ENCODE measurements around the gene OR1F1. TPM values are rescaled to one million over a fixed set of nuclear protein-coding genes. Genes with fewer than 3 reads are reported as not detected.

OR1F1 gene
- polyA plus RNA-seq, 1 of the 3 experiments (the other 2 are of a cell fraction) = 0.71 TPM

- Histone ChIP-seq H4K20me1 (ENCODE audit: insufficient read depth) (no peaks in the 10 kb centered on the region), H3K9me2 (no peaks in the 10 kb centered on the region), H3K4me1 (ENCODE audit: control insufficient read depth in 1 of 2, insufficient read depth in 2 of 2, low read depth in 1 of 2, low read length in 1 of 2) (no peaks in the 10 kb centered on the region), H3K4me2 (no peak overlapping the region), H3F3A (replicated peaks; ENCODE audit: insufficient read depth) (no peaks in the 10 kb centered on the region), H3K4me3 (ENCODE audit: low read depth in 2 of 2, low read length in 1 of 2) (no peak overlapping the region), H3K79me2 (ENCODE audit: insufficient read depth) (no peaks in the 10 kb centered on the region), H3K9me3 (no peaks in the 10 kb centered on the region), H3K27me3 (ENCODE audit: insufficient read depth) (peaks cover 54% of the 10 kb centered on the region), H3K36me3 (replicated peaks in 1 of 2; ENCODE audit: control insufficient read depth in 1 of 2, insufficient read depth in 2 of 2, low read length in 1 of 2) (no peaks in the 10 kb centered on the region), H3K27ac (ENCODE audit: low read depth in 2 of 2, low read length in 1 of 2) (no peak overlapping the region), H2AFZ (ENCODE audit: low read depth) (no peak overlapping the region), H3K9ac (no peak overlapping the region)
- no peak for DNase-seq
- POLR2A ChIA-PET = no interaction called here
- 50% methylated on average over 7 of the region's 7 CpGs for WGBS (ENCODE audit: low lambda C conversion rate)
- CTCF ChIA-PET = interaction anchor here (1.6 kb wide), 1 partner anchor 10 kb away, joined by 5 read pairs; the partner anchor contains the start of gene MEFV
- TF ChIP-seq SIN3A (IDR thresholded peaks at IDR 0.05; ENCODE audit: borderline replicate concordance, low read depth, low read length) = no peak
- TF ChIP-seq CTCF (IDR thresholded peaks at IDR 0.05) = no peak
- TF ChIP-seq RCOR1 (IDR thresholded peaks at IDR 0.05; ENCODE audit: low read length) = no peak
- TF ChIP-seq NFIC (IDR thresholded peaks at IDR 0.05; ENCODE audit: borderline replicate concordance) = no peak
- no peak for TF ChIP-seq RAD21 (IDR thresholded peaks at IDR 0.05; ENCODE audit: low read length)
- no peak for TF ChIP-seq FOXJ3 (CRISPR knock-in tag; IDR thresholded peaks at IDR 0.05)
- TF ChIP-seq ZBTB33 (IDR thresholded peaks at IDR 0.05; ENCODE audit: borderline replicate concordance, low read depth) = no peak
- TF ChIP-seq SMC3 (IDR thresholded peaks at IDR 0.05; ENCODE audit: low read depth, low read length) = no peak
- no peak for TF ChIP-seq POLR2AphosphoS5 (IDR thresholded peaks at IDR 0.05; ENCODE audit: low read depth, low read length)
- TF ChIP-seq USF2 (IDR thresholded peaks at IDR 0.05; ENCODE audit: borderline replicate concordance, low read depth, low read length) = no peak
- no peak for TF ChIP-seq IRF3 (IDR thresholded peaks at IDR 0.05; ENCODE audit: low read depth, low read length)
Observed at GRCh38 chr16:3246002-3246401, 58.0 kb downstream of the OR1F1 start.

- H3K9me2 ChIP-seq = no peaks in the 10 kb centered on the region
- no peaks in the 10 kb centered on the region for H3K79me2 ChIP-seq (ENCODE audit: insufficient read depth)
- no peaks in the 10 kb centered on the region for H3K36me3 ChIP-seq (replicated peaks in 1 of 2; ENCODE audit: control insufficient read depth in 1 of 2, insufficient read depth in 2 of 2, low read length in 1 of 2)
- no peaks in the 10 kb centered on the region for H3K9me3 ChIP-seq
- no peak overlapping the region for H3K9ac ChIP-seq
- H3K4me3 ChIP-seq (ENCODE audit: low read depth in 2 of 2, low read length in 1 of 2) = no peak overlapping the region
- no peaks in the 10 kb centered on the region for H3K4me1 ChIP-seq (ENCODE audit: control insufficient read depth in 1 of 2, insufficient read depth in 2 of 2, low read depth in 1 of 2, low read length in 1 of 2)
- H4K20me1 ChIP-seq (ENCODE audit: insufficient read depth) = no peaks in the 10 kb centered on the region
- H3K27ac ChIP-seq (ENCODE audit: low read depth in 2 of 2, low read length in 1 of 2) = no peak overlapping the region
- no peak overlapping the region for H3K4me2 ChIP-seq
- ChIA-PET CTCF (interaction anchor here (1.6 kb wide), 1 partner anchor 9 kb away, joined by 5 read pairs; the partner anchor contains the start of gene MEFV), POLR2A (no interaction called here)
- TF ChIP-seq JUND (IDR thresholded peaks at IDR 0.05) (no peak), ZBTB33 (IDR thresholded peaks at IDR 0.05; ENCODE audit: borderline replicate concordance, low read depth) (no peak)
- DNase-seq = no peak
- WGBS (ENCODE audit: low lambda C conversion rate) = 20% methylated on average over 1 of the region's 10 CpGs
- no peaks in the 10 kb centered on the region for H3F3A ChIP-seq (replicated peaks; ENCODE audit: insufficient read depth)
- no peak overlapping the region for H2AFZ ChIP-seq (ENCODE audit: low read depth)
- peaks cover 54% of the 10 kb centered on the region for H3K27me3 ChIP-seq (ENCODE audit: insufficient read depth)
Observed at GRCh38 chr16:3246876-3247275, 58.9 kb downstream of the OR1F1 start.
